Caco-2 (cell line): ENCODE measurements around the gene PGBD5. TPM values are rescaled to one million over a fixed set of nuclear protein-coding genes. Genes with fewer than 3 reads are reported as not detected.

Experiments
- BruUV-seq: library from RNA; stranded (reverse); fragments of 400-500 nt; replicated peaks from 2 replicates; lab custom pipeline; 2021; lab: Mats Ljungman, UMichigan
- CTCF ChIA-PET: fragments of 300-600 bp; sonication (Branson Sonifier 250); formaldehyde crosslinking; loops from one replicate; lab custom pipeline; 2022; ENCODE audit warnings: antibody characterized with exemption; lab: Charles Lee
- POLR2A ChIA-PET: fragments of 300-600 bp; sonication (Branson Sonifier 250); formaldehyde crosslinking; loops from one replicate; lab custom pipeline; 2022; ENCODE audit warnings: antibody characterized with exemption; lab: Charles Lee
- DNase-seq, 2 experiments: peaks; one replicate each; pipeline versions ENCODE4 v3.0.0 to v3.0.0-alpha.2; 2020 to 2022
- H3K27me3 ChIP-seq: replicated peaks from 2 replicates; pipeline ENCODE4 v1.6.0; 2011; ENCODE audit warnings: low read length; ENCODE audit not compliant: control insufficient read depth, insufficient read depth
- H3K36me3 ChIP-seq: 2 replicates; pipeline ENCODE4 v1.5.1; 2011; ENCODE audit warnings: low read length; ENCODE audit not compliant: control insufficient read depth, insufficient read depth
- H3K4me1 ChIP-seq: fragments of 250-450 bp; sonication (Bioruptor Pico); 2 replicates; pipeline ENCODE4 v1.5.1; 2020; ENCODE audit warnings: mild to moderate bottlenecking
- H3K4me3 ChIP-seq: 2 replicates; pipeline ENCODE4 v1.5.1; 2011; ENCODE audit warnings: low read depth, mild to moderate bottlenecking, control low read depth, low read length
- H3K9me3 ChIP-seq: fragments of 250-450 bp; sonication (Bioruptor Pico); 2 replicates; pipeline ENCODE4 v1.5.1; 2020; ENCODE audit warnings: mild to moderate bottlenecking, moderate library complexity
- H3K27ac Mint-ChIP-seq: one replicate; pipeline ENCODE4 v1.8.0; 2022; ENCODE audit warnings: mixed read lengths; ENCODE audit not compliant: unreplicated experiment
- H3K27me3 Mint-ChIP-seq: one replicate; pipeline ENCODE4 v1.8.0; 2022; ENCODE audit warnings: mixed read lengths; ENCODE audit not compliant: insufficient read depth, unreplicated experiment
- H3K36me3 Mint-ChIP-seq: one replicate; pipeline ENCODE4 v1.8.0; 2022; ENCODE audit warnings: mild to moderate bottlenecking, mixed read lengths; ENCODE audit not compliant: insufficient read depth, unreplicated experiment
- H3K4me1 Mint-ChIP-seq: one replicate; pipeline ENCODE4 v1.8.0; 2022; ENCODE audit warnings: low read depth, mixed read lengths; ENCODE audit not compliant: unreplicated experiment
- H3K4me3 Mint-ChIP-seq: one replicate; pipeline ENCODE4 v1.8.0; 2022; ENCODE audit warnings: mild to moderate bottlenecking, moderate library complexity, mixed read lengths; ENCODE audit not compliant: unreplicated experiment
- H3K9me3 Mint-ChIP-seq: one replicate; pipeline ENCODE4 v1.8.0; 2022; ENCODE audit warnings: mixed read lengths; ENCODE audit not compliant: unreplicated experiment
- CTCF ChIP-seq, 2 experiments: fragments of 200-600 bp in 1 of 2; IDR thresholded peaks; 1 replicate in 1 of 2; 2 replicates in 1 of 2; pipeline versions ENCODE4 v1.5.1 to v1.8.0; 2011 to 2022; ENCODE audit warnings: antibody characterized with exemption in 1 of 2, control low read depth in 1 of 2, inconsistent platforms in 1 of 2, low read depth in 1 of 2, low read length in 1 of 2, mild to moderate bottlenecking in 1 of 2, moderate library complexity in 1 of 2; ENCODE audit not compliant: insufficient read depth in 1 of 2, severe bottlenecking in 1 of 2, unreplicated experiment in 1 of 2
- intact Hi-C: fragments of 100-400 bp; cut with micrococcal nuclease; formaldehyde crosslinking; loops from one replicate; pipeline ENCODE4 v1.10.0; 2022; ENCODE audit not compliant: unreplicated experiment
- total RNA-seq: library from RNA; stranded (reverse); gene quantifications from 2 replicates; pipeline ENCODE4 v1.2.3, GENCODE V29; 2022

The PGBD5 gene
- total RNA-seq, 1 experiment from 2014 or later, result 2.4 TPM

- H3K4me1 ChIP-seq, result no peaks in the 10 kb centered on the region
- CTCF ChIA-PET, result no interaction called here
- intact Hi-C loops, result no loop called here
- H3K27me3 ChIP-seq, result peaks cover 1% of the 10 kb centered on the region; the same call in 1 of the 2 replicates
- Mint-ChIP-seq H3K9me3 (no peaks in the 10 kb centered on the region), H3K36me3 (no peaks in the 10 kb centered on the region), H3K4me3 (no peak overlapping the region), H3K4me1 (no peaks in the 10 kb centered on the region), H3K27me3 (no peaks in the 10 kb centered on the region), H3K27ac (no peak overlapping the region)
- POLR2A ChIA-PET, result no interaction called here
- DNase-seq, result no peak
- H3K9me3 ChIP-seq, result no peaks in the 10 kb centered on the region
- no peak for TF ChIP-seq CTCF (IDR thresholded peaks at IDR 0.05; ENCODE audit: insufficient read depth in 1 of 2, low read depth in 1 of 2, low read length in 1 of 2, severe bottlenecking in 1 of 2, unreplicated experiment in 1 of 2)
- no TSS peak for BruUV-seq
- no peak overlapping the region for H3K4me3 ChIP-seq
- no peaks in the 10 kb centered on the region for H3K36me3 ChIP-seq
Measured at GRCh38 chr1:230430499-230430898, 4.4 kb upstream of the PGBD5 start.

DNA sequence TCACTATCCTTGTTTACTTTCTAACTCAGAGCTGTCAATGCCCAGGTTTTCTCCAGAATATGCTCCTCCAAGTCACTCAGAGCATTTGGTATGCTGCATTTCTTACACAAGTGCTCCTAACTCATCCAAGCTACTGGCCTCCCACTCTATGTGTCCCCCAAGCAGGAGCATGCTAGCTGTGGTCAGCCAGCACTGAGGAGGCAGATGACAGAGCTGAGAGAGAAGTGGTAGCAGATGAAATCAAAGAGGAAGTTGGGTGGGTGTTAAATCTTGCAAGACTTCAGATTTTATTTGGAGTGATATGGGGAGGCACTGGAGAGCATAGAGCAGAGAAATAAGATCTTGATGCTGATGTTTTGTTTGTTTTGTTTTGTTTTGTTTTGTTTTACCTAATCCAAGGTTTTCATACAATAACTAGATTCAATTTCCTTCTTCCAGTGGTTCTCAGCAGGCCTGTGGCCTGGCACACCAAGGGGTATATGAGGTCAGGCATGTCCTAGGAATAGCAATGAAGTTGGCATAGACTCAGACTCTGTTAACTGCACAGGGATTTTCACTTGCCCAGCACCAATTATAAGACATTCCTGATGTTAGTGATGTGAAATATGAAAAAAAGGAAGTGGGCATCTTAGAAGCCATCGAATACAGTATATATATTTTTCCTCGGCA, 3.1 kb upstream of the PGBD5 start:
- no peaks in the 10 kb centered on the region for H3K36me3 Mint-ChIP-seq
- H3K9me3 ChIP-seq, result no peaks in the 10 kb centered on the region
- TF ChIP-seq CTCF (IDR thresholded peaks at IDR 0.05; ENCODE audit: insufficient read depth in 1 of 2, low read depth in 1 of 2, low read length in 1 of 2, severe bottlenecking in 1 of 2, unreplicated experiment in 1 of 2), result no peak
- H3K4me1 Mint-ChIP-seq, result no peaks in the 10 kb centered on the region
- no peak overlapping the region for H3K4me3 Mint-ChIP-seq
- CTCF ChIA-PET, result no interaction called here
- H3K27me3 ChIP-seq, result peaks cover 4% of the 10 kb centered on the region; the same call in 1 of the 2 replicates
- H3K9me3 Mint-ChIP-seq, result no peaks in the 10 kb centered on the region
- H3K27me3 Mint-ChIP-seq, result peaks cover 5% of the 10 kb centered on the region
- no peak overlapping the region for H3K4me3 ChIP-seq
- DNase-seq, result no peak
- intact Hi-C loops, result loop anchor here (10.0 kb wide), 1 partner anchor 146 kb away; no protein-coding TSS in a partner anchor
- POLR2A ChIA-PET, result no interaction called here
- no peaks in the 10 kb centered on the region for H3K36me3 ChIP-seq
- peaks cover 6% of the 10 kb centered on the region; the same call in 1 of the 2 replicates for H3K4me1 ChIP-seq
- H3K27ac Mint-ChIP-seq, result no peak overlapping the region
- BruUV-seq, result no TSS peak

GRCh38 chr1:230427981-230428380, 1.8 kb upstream of the PGBD5 start:
- Histone ChIP-seq H3K4me3 (no peak overlapping the region), H3K27me3 (peaks cover 4% of the 10 kb centered on the region; the same call in 1 of the 2 replicates), H3K36me3 (no peaks in the 10 kb centered on the region), H3K4me1 (peaks cover 6% of the 10 kb centered on the region; the same call in 1 of the 2 replicates), H3K9me3 (no peaks in the 10 kb centered on the region)
- H3K4me3 Mint-ChIP-seq, result no peak overlapping the region
- DNase-seq, result no peak
- intact Hi-C loops, result loop anchor here (10.0 kb wide), 1 partner anchor 147 kb away; no protein-coding TSS in a partner anchor
- no peaks in the 10 kb centered on the region for H3K36me3 Mint-ChIP-seq
- TF ChIP-seq CTCF (IDR thresholded peaks at IDR 0.05; ENCODE audit: insufficient read depth in 1 of 2, low read depth in 1 of 2, low read length in 1 of 2, severe bottlenecking in 1 of 2, unreplicated experiment in 1 of 2), result no peak
- no peaks in the 10 kb centered on the region for H3K4me1 Mint-ChIP-seq
- CTCF ChIA-PET, result no interaction called here
- no peaks in the 10 kb centered on the region for H3K9me3 Mint-ChIP-seq
- no TSS peak for BruUV-seq
- POLR2A ChIA-PET, result no interaction called here
- no peak overlapping the region for H3K27ac Mint-ChIP-seq
- H3K27me3 Mint-ChIP-seq, result peaks cover 11% of the 10 kb centered on the region
